ENCODE results near the gene G6PC3. TPM values are rescaled to one million over a fixed set of nuclear protein-coding genes. Genes with fewer than 3 reads are reported as not detected.
A peak's percentile ranks its signal among the peaks of the same experiment; 100 is the strongest.
"Not testable (repeated sequence)": the region's sequence is repeated elsewhere in the genome, so short reads cannot be mapped to it uniquely, and the experiment has no call there.

The G6PC3 gene, protein sequence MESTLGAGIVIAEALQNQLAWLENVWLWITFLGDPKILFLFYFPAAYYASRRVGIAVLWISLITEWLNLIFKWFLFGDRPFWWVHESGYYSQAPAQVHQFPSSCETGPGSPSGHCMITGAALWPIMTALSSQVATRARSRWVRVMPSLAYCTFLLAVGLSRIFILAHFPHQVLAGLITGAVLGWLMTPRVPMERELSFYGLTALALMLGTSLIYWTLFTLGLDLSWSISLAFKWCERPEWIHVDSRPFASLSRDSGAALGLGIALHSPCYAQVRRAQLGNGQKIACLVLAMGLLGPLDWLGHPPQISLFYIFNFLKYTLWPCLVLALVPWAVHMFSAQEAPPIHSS
- total RNA-seq (2014; rRNA removed; shearing (Covaris generic); ENCODE audit: low replicate concordance) = 43.6 and 59.6 TPM in 2 replicates

DNA sequence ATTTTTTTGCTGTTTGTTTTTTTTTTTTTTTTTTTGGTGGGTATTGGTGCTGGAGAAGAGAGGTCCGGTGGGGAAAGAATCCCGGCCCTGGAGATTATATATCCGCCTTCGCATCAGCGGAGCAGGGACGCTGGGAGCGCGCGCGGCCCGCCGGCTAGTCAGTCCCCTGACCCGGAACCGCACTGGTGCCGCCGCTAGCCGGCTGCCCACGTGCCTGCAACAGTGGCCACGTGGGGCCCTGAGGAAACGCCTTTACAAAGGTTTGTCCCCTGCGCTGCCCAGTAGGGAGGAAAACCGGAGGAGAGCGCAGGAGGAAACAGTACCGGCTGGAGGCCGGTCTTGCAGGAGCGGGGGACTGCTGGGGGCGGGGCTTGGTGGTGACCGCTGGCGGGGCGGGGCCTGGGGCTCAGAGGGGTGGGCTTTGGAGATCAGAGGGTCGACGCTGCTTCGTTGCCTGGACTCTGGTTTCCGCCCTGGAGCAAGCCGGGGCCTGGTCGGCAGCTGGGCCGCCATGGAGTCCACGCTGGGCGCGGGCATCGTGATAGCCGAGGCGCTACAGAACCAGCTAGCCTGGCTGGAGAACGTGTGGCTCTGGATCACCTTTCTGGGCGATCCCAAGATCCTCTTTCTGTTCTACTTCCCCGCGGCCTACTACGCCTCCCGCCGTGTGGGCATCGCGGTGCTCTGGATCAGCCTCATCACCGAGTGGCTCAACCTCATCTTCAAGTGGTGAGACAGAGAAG lies at the start of gene G6PC3:
TSS of gene G6PC3 (plus strand) at position 281 of the 743 bp plus-strand sequence. CDS start at position 512, 231 bp downstream.
- no peaks in the 10 kb centered on the region for H3K9me2 ChIP-seq (replicated peaks; ENCODE audit: insufficient read depth, low read length)
- H3K4me2 ChIP-seq (ENCODE audit: low read depth, low read length, poor library complexity, severe bottlenecking) = peak within 1 kb of the TSS; percentile 97
- no peaks in the 10 kb centered on the region for H3K27me3 ChIP-seq (ENCODE audit: low read length)
- H3K4me3 ChIP-seq (ENCODE audit: low read length) = peak within 1 kb of the TSS; percentile 97
- H4K20me1 ChIP-seq (ENCODE audit: insufficient read depth, low read depth, low read length) = peaks cover under 1% of the 10 kb centered on the region; the same call in 1 of the 2 replicates
- peak; percentile 98 for DNase-seq
- peak within 1 kb of the TSS; percentile 80; the same call in 1 of the 2 replicates for H2AFZ ChIP-seq (ENCODE audit: low read length)
- H3K4me1 ChIP-seq (ENCODE audit: low read length) = peaks cover 28% of the 10 kb centered on the region
- H3K27ac ChIP-seq (ENCODE audit: low read length) = peak within 1 kb of the TSS; percentile 91
- no peaks in the 10 kb centered on the region for H3K9me3 ChIP-seq (ENCODE audit: low read length)
- H3K79me2 ChIP-seq (ENCODE audit: low read length) = peaks cover 47% of the 10 kb centered on the region
- peaks cover 15% of the 10 kb centered on the region for H3K36me3 ChIP-seq (ENCODE audit: insufficient read depth, low read length)
- H3K9ac ChIP-seq (ENCODE audit: low read length) = peak within 1 kb of the TSS; percentile 98

- not testable (repeated sequence) for H3K36me3 ChIP-seq (ENCODE audit: insufficient read depth, low read length); H3K9me3 ChIP-seq (ENCODE audit: low read length); DNase-seq; H3K79me2 ChIP-seq (ENCODE audit: low read length); H3K27ac ChIP-seq (ENCODE audit: low read length); H3K4me2 ChIP-seq (ENCODE audit: low read depth, low read length, poor library complexity, severe bottlenecking); H3K4me1 ChIP-seq (ENCODE audit: low read length); H3K9ac ChIP-seq (ENCODE audit: low read length); H2AFZ ChIP-seq (ENCODE audit: low read length); H3K9me2 ChIP-seq (replicated peaks; ENCODE audit: insufficient read depth, low read length); H4K20me1 ChIP-seq (ENCODE audit: insufficient read depth, low read depth, low read length); H3K27me3 ChIP-seq (ENCODE audit: low read length); H3K4me3 ChIP-seq (ENCODE audit: low read length)
Measured at GRCh38 chr17:44021227-44021626, 49.3 kb upstream of the G6PC3 start.

DNA sequence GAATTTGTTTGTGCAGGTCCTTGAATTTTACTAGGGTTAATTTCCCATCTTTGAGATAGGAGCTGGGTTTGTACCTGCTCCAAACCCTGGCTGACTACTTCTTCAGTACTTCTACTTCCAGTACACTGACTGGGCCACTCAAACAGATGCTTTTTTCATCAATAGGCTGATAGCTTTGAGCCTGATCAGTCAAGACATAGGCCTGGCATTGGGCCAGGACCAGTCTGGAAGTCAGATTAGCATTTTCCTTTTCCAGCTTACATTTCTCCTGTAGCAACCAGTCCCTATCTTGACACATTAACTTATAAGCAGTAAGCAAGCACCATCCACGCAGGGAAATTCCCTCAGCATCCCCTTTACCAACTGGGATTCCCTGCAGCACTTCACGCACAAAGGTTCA lies 48.3 kb upstream of the G6PC3 start:
- Histone ChIP-seq H3K36me3 (ENCODE audit: insufficient read depth, low read length) (peaks cover 6% of the 10 kb centered on the region; the same call in 1 of the 2 replicates), H3K27ac (ENCODE audit: low read length) (no peak overlapping the region), H3K79me2 (ENCODE audit: low read length) (no peaks in the 10 kb centered on the region), H3K4me3 (ENCODE audit: low read length) (no peak overlapping the region), H3K9ac (ENCODE audit: low read length) (no peak overlapping the region), H4K20me1 (ENCODE audit: insufficient read depth, low read depth, low read length) (0 out of 2 replicates have a peak, but pooled peaks cover 4% of the 10 kb centered on the region), H3K9me2 (replicated peaks; ENCODE audit: insufficient read depth, low read length) (no peaks in the 10 kb centered on the region), H3K4me1 (ENCODE audit: low read length) (no peaks in the 10 kb centered on the region), H3K27me3 (ENCODE audit: low read length) (no peaks in the 10 kb centered on the region), H3K9me3 (ENCODE audit: low read length) (no peaks in the 10 kb centered on the region), H3K4me2 (ENCODE audit: low read depth, low read length, poor library complexity, severe bottlenecking) (no peak overlapping the region), H2AFZ (ENCODE audit: low read length) (no peak overlapping the region)
- DNase-seq = no peak

DNA sequence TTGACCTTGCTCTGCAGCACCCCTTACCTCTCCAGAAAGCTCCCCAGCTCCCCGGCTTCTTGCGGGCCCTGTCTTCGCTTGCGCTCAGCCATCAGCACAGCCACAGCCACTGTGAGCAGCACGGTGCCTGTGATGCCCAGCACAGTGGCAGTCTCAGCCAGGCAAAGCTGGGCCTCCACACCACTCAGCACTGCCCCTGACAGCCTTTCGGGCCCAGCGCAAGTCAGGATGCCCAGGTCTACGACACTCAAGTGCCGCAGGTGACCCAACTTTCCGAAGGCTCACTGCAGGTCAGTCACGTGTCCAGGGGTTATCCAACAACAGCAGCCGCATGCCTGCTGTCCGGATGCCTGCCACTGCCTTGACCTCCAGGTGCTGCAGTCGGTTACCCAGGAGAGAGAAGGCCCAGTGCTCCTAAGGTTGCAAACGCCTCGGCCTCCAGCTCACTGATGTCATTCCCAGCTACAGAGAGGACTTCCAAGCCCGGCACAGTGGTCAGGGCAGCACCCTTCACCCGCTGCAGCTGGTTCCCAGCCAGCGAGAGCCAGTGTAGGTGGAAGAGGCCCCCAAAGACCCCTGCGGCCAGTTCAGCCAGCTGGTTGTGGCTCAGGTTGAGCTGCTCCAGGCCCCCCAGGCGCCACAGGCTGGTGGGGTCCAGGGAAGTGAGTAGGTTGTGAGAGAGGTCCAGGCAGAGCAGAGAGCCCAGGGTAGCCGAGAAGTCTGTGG lies 46.8 kb upstream of the G6PC3 start:
- no peaks in the 10 kb centered on the region for H3K9me3 ChIP-seq (ENCODE audit: low read length)
- H3K4me3 ChIP-seq (ENCODE audit: low read length) = no peak overlapping the region
- no peak overlapping the region for H3K9ac ChIP-seq (ENCODE audit: low read length)
- H2AFZ ChIP-seq (ENCODE audit: low read length) = no peak overlapping the region
- H3K79me2 ChIP-seq (ENCODE audit: low read length) = no peaks in the 10 kb centered on the region
- H3K27me3 ChIP-seq (ENCODE audit: low read length) = no peaks in the 10 kb centered on the region
- no peak for DNase-seq
- H3K9me2 ChIP-seq (replicated peaks; ENCODE audit: insufficient read depth, low read length) = no peaks in the 10 kb centered on the region
- H3K4me2 ChIP-seq (ENCODE audit: low read depth, low read length, poor library complexity, severe bottlenecking) = no peak overlapping the region
- no peak overlapping the region for H3K27ac ChIP-seq (ENCODE audit: low read length)
- H4K20me1 ChIP-seq (ENCODE audit: insufficient read depth, low read depth, low read length) = 0 out of 2 replicates have a peak, but pooled peaks cover 4% of the 10 kb centered on the region
- peaks cover 6% of the 10 kb centered on the region; the same call in 1 of the 2 replicates for H3K36me3 ChIP-seq (ENCODE audit: insufficient read depth, low read length)
- no peaks in the 10 kb centered on the region for H3K4me1 ChIP-seq (ENCODE audit: low read length)

DNA sequence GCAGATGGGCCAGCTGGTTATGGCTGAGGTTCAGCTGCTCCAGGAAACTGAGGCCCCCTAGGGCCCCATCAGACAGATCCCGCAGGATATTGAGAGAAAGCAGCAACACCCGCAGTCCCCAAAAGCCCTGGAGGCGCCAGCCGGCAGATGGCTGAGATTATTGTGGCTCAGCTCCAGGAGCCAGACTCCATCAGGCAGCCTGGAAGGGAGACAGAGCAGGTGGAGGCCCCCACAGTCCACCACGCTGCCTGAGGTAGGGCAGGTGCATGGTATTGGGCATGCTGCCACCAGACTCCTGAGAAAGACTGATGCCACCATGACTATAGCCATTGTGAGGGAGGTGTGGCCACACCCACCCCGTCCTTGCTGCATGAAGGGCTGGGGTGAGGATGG lies 46.3 kb upstream of the G6PC3 start:
- no peaks in the 10 kb centered on the region for H3K9me3 ChIP-seq (ENCODE audit: low read length)
- no peak overlapping the region for H3K9ac ChIP-seq (ENCODE audit: low read length)
- peaks cover 6% of the 10 kb centered on the region; the same call in 1 of the 2 replicates for H3K36me3 ChIP-seq (ENCODE audit: insufficient read depth, low read length)
- no peaks in the 10 kb centered on the region for H3K9me2 ChIP-seq (replicated peaks; ENCODE audit: insufficient read depth, low read length)
- no peaks in the 10 kb centered on the region for H3K27me3 ChIP-seq (ENCODE audit: low read length)
- no peaks in the 10 kb centered on the region for H3K4me1 ChIP-seq (ENCODE audit: low read length)
- DNase-seq = no peak
- H3K79me2 ChIP-seq (ENCODE audit: low read length) = no peaks in the 10 kb centered on the region
- H2AFZ ChIP-seq (ENCODE audit: low read length) = no peak overlapping the region
- H3K4me3 ChIP-seq (ENCODE audit: low read length) = no peak overlapping the region
- 0 out of 2 replicates have a peak, but pooled peaks cover 4% of the 10 kb centered on the region for H4K20me1 ChIP-seq (ENCODE audit: insufficient read depth, low read depth, low read length)
- H3K27ac ChIP-seq (ENCODE audit: low read length) = no peak overlapping the region
- no peak overlapping the region for H3K4me2 ChIP-seq (ENCODE audit: low read depth, low read length, poor library complexity, severe bottlenecking)

- H3K9ac ChIP-seq (ENCODE audit: low read length) = no peak overlapping the region
- no peaks in the 10 kb centered on the region for H3K4me1 ChIP-seq (ENCODE audit: low read length)
- peaks cover 6% of the 10 kb centered on the region; the same call in 1 of the 2 replicates for H3K36me3 ChIP-seq (ENCODE audit: insufficient read depth, low read length)
- no peaks in the 10 kb centered on the region for H3K79me2 ChIP-seq (ENCODE audit: low read length)
- H3K27ac ChIP-seq (ENCODE audit: low read length) = no peak overlapping the region
- no peak for DNase-seq
- H3K4me3 ChIP-seq (ENCODE audit: low read length) = no peak overlapping the region
- no peaks in the 10 kb centered on the region for H3K9me2 ChIP-seq (replicated peaks; ENCODE audit: insufficient read depth, low read length)
- H4K20me1 ChIP-seq (ENCODE audit: insufficient read depth, low read depth, low read length) = 0 out of 2 replicates have a peak, but pooled peaks cover 4% of the 10 kb centered on the region
- H3K9me3 ChIP-seq (ENCODE audit: low read length) = no peaks in the 10 kb centered on the region
- no peak overlapping the region for H2AFZ ChIP-seq (ENCODE audit: low read length)
- H3K4me2 ChIP-seq (ENCODE audit: low read depth, low read length, poor library complexity, severe bottlenecking) = no peak overlapping the region
- H3K27me3 ChIP-seq (ENCODE audit: low read length) = no peaks in the 10 kb centered on the region
Measured at GRCh38 chr17:44024853-44025252, 45.7 kb upstream of the G6PC3 start.

DNA sequence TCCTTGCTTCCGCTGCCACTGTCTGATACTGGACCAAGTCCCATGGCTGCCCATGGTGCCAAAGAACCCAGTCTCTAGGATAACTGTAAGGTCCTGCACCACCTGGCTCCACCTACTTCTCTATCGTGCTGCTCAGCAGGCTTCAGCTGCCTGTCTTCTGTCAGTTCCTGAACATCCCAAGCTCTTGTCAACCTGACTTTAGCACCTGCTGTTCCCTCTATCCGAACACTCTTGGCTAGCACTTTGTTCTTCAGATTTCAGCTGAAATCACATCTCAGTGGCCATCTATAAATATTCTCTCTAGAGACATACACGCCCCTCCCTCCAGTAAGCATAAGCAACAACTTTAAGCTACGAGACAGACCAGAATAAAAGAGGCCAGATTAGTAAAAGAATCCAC lies 40.8 kb upstream of the G6PC3 start:
- Histone ChIP-seq H3K27ac (ENCODE audit: low read length) (no peak overlapping the region), H3K36me3 (ENCODE audit: insufficient read depth, low read length) (peaks cover 17% of the 10 kb centered on the region), H3K9ac (ENCODE audit: low read length) (no peak overlapping the region), H3K4me2 (ENCODE audit: low read depth, low read length, poor library complexity, severe bottlenecking) (no peak overlapping the region), H3K4me3 (ENCODE audit: low read length) (no peak overlapping the region), H3K9me2 (replicated peaks; ENCODE audit: insufficient read depth, low read length) (no peaks in the 10 kb centered on the region), H3K9me3 (ENCODE audit: low read length) (no peaks in the 10 kb centered on the region), H2AFZ (ENCODE audit: low read length) (no peak overlapping the region), H3K4me1 (ENCODE audit: low read length) (no peaks in the 10 kb centered on the region), H3K79me2 (ENCODE audit: low read length) (no peaks in the 10 kb centered on the region), H3K27me3 (ENCODE audit: low read length) (no peaks in the 10 kb centered on the region), H4K20me1 (ENCODE audit: insufficient read depth, low read depth, low read length) (no peaks in the 10 kb centered on the region)
- DNase-seq = no peak

- Histone ChIP-seq H2AFZ (ENCODE audit: low read length) (no peak overlapping the region), H3K4me2 (ENCODE audit: low read depth, low read length, poor library complexity, severe bottlenecking) (no peak overlapping the region), H3K4me3 (ENCODE audit: low read length) (no peak overlapping the region), H3K4me1 (ENCODE audit: low read length) (no peaks in the 10 kb centered on the region), H3K9me2 (replicated peaks; ENCODE audit: insufficient read depth, low read length) (no peaks in the 10 kb centered on the region), H3K36me3 (ENCODE audit: insufficient read depth, low read length) (peaks cover 17% of the 10 kb centered on the region), H3K9me3 (ENCODE audit: low read length) (no peaks in the 10 kb centered on the region), H4K20me1 (ENCODE audit: insufficient read depth, low read depth, low read length) (no peaks in the 10 kb centered on the region), H3K27ac (ENCODE audit: low read length) (no peak overlapping the region), H3K79me2 (ENCODE audit: low read length) (no peaks in the 10 kb centered on the region), H3K9ac (ENCODE audit: low read length) (no peak overlapping the region), H3K27me3 (ENCODE audit: low read length) (no peaks in the 10 kb centered on the region)
- no peak for DNase-seq
Measured at GRCh38 chr17:44030482-44030881, 40.1 kb upstream of the G6PC3 start.
